Measurements from ENCODE around the gene GUCA2A. TPM values are rescaled to one million over a fixed set of nuclear protein-coding genes. Genes with fewer than 3 reads are reported as not detected.
A peak's percentile ranks its signal among the peaks of the same experiment; 100 is the strongest.

The GUCA2A gene
- total and polyA plus RNA-seq, 2 of the 4 experiments (the other 2 are of a cell fraction), result not detected

- H2AFZ ChIP-seq (replicated peaks; ENCODE audit: low read length, poor library complexity), result no peak overlapping the region
Observed at GRCh38 chr1:42172381-42173133, 8.0 kb upstream of the GUCA2A start.

More at GRCh38 chr1:42172381-42173133, 8.0 kb upstream of the GUCA2A start:
- Histone ChIP-seq H3K27me3 (ENCODE audit: control insufficient read depth, insufficient read depth, low read length) (no peaks in the 10 kb centered on the region), H2BK120ac (ENCODE audit: low read depth, low read length) (no peak overlapping the region), H2AK5ac (ENCODE audit: low read depth, low read length) (no peak overlapping the region), H3K56ac (ENCODE audit: extremely low read depth, insufficient read depth, low read length) (no peak overlapping the region), H3K23ac (ENCODE audit: low read depth, low read length) (no peak overlapping the region), H3K79me1 (ENCODE audit: low read depth in 1 of 2, low read length in 2 of 2) (no peaks in the 10 kb centered on the region), H3K36me3 (ENCODE audit: control insufficient read depth, insufficient read depth, low read length) (peaks cover 1% of the 10 kb centered on the region; the same call in 1 of the 2 replicates), H2BK15ac (ENCODE audit: low read depth, low read length) (no peak overlapping the region), H4K20me1 (ENCODE audit: insufficient read depth, low read length) (peaks cover 8% of the 10 kb centered on the region; the same call in 1 of the 2 replicates), H2BK5ac (ENCODE audit: low read depth, low read length, poor library complexity, severe bottlenecking) (no peak overlapping the region), H3K9ac (ENCODE audit: low read depth, low read length) (no peak overlapping the region), H2AK9ac (replicated peaks; ENCODE audit: low read depth, low read length, poor library complexity) (no peak overlapping the region), H3K4me3 (ENCODE audit: insufficient read depth, low read depth, low read length) (no peak overlapping the region), H3K4me2 (ENCODE audit: low read depth, low read length) (no peak overlapping the region), H4K91ac (ENCODE audit: insufficient read depth, low read depth, low read length) (no peak overlapping the region), H3K9me3 (ENCODE audit: control insufficient read depth, insufficient read depth, low read length) (no peaks in the 10 kb centered on the region), H2BK20ac (ENCODE audit: low read depth, low read length) (no peak overlapping the region), H3K18ac (ENCODE audit: low read depth, low read length) (no peak overlapping the region), H3K4me1 (ENCODE audit: control insufficient read depth, insufficient read depth, low read length) (peaks cover 5% of the 10 kb centered on the region), H3K27ac (ENCODE audit: insufficient read depth, low read length) (no peak overlapping the region), H3K9me1 (ENCODE audit: insufficient read depth, low read length) (0 out of 2 replicates have a peak, but pooled peaks cover 2% of the 10 kb centered on the region), H3K4ac (ENCODE audit: low read depth, low read length) (no peak overlapping the region), H3K14ac (replicated peaks; ENCODE audit: low read depth, low read length) (no peak overlapping the region), H4K8ac (ENCODE audit: low read depth in 2 of 2, low read length in 2 of 2) (no peak overlapping the region), H4K5ac (ENCODE audit: low read depth, low read length) (no peak overlapping the region)
- intact Hi-C loops (cut with micrococcal nuclease), result loop anchor here (1.0 to 10.0 kb wide), 2 partner anchors 482 to 598 kb away; partner anchors contain the start of gene PPIH
- DNase-seq (no peak), ATAC-seq (ENCODE audit: low read depth) (0 out of 2 replicates have a peak, but pooled peaks have one; percentile 3)
- WGBS, 2 experiments (ENCODE audit: extremely low coverage in 2 of 2, insufficient read length in 1 of 2), result 74% methylated on average over 5 of the region's 15 CpGs; no CpG with 5 or more reads in 1 of the 2 experiments
- POLR2A ChIA-PET (ENCODE audit: unreplicated experiment), result no interaction called here
- dilution Hi-C loops (cut with HindIII; ENCODE audit: low sequenced_read_pairs, unreplicated experiment), result no loop called here
- in situ Hi-C loops (cut with MboI; ENCODE audit: low sequenced_read_pairs), result no loop called here
- CTCF ChIA-PET, result interaction anchor here (0.8 to 2.4 kb wide), 7 partner anchors 10 to 361 kb away, joined by 3 to 8 read pairs (median 3); no protein-coding TSS in a partner anchor
- BruUV-seq (replicated peaks), result no TSS peak
- TF ChIP-seq RFX5 (IDR thresholded peaks at IDR 0.05; ENCODE audit: low read depth, low read length) (no peak), RAD21 (IDR thresholded peaks at IDR 0.05; ENCODE audit: low read length) (no peak), SMC3 (IDR thresholded peaks at IDR 0.05; ENCODE audit: low read depth, low read length) (no peak), USF2 (IDR thresholded peaks at IDR 0.05; ENCODE audit: low read depth, low read length) (no peak), MXI1 (IDR thresholded peaks at IDR 0.05; ENCODE audit: borderline replicate concordance, low read depth, low read length) (no peak), MAZ (IDR thresholded peaks at IDR 0.05; ENCODE audit: borderline replicate concordance, low read depth, low read length) (no peak), ELK1 (IDR thresholded peaks at IDR 0.05; ENCODE audit: borderline replicate concordance, low read depth, low read length) (no peak), RCOR1 (IDR thresholded peaks at IDR 0.05; ENCODE audit: insufficient replicate concordance, low read length) (no peak), CHD1 (IDR thresholded peaks at IDR 0.05; ENCODE audit: low read depth, low read length) (no peak), MAFK (IDR thresholded peaks at IDR 0.05; ENCODE audit: low read depth, low read length) (no peak), BHLHE40 (IDR thresholded peaks at IDR 0.05; ENCODE audit: low read depth, low read length) (no peak), NFE2L2 (IDR thresholded peaks at IDR 0.05; ENCODE audit: low read depth, low read length) (no peak), CTCF (conservative IDR thresholded peaks at IDR 0.05; ENCODE audit: low read depth, low read length) (no peak), POLR2A (IDR thresholded peaks at IDR 0.05; ENCODE audit: low read depth, low read length) (no peak)

Measured in IMR-90 (cell line).